Endothelial cell of hepatic sinusoid (primary cell): ENCODE data around the gene CAPN15.

Experiments
- in situ Hi-C: cut with HindIII; loops from 2 replicates; pipeline ENCODE4 v1.10.0; 2017; ENCODE audit warnings: low sequenced_read_pairs

Gene CAPN15

GRCh38 chr16:572865-573650 lies 45.5 kb downstream of the CAPN15 start:
- in situ Hi-C loops = no loop called here

DNA sequence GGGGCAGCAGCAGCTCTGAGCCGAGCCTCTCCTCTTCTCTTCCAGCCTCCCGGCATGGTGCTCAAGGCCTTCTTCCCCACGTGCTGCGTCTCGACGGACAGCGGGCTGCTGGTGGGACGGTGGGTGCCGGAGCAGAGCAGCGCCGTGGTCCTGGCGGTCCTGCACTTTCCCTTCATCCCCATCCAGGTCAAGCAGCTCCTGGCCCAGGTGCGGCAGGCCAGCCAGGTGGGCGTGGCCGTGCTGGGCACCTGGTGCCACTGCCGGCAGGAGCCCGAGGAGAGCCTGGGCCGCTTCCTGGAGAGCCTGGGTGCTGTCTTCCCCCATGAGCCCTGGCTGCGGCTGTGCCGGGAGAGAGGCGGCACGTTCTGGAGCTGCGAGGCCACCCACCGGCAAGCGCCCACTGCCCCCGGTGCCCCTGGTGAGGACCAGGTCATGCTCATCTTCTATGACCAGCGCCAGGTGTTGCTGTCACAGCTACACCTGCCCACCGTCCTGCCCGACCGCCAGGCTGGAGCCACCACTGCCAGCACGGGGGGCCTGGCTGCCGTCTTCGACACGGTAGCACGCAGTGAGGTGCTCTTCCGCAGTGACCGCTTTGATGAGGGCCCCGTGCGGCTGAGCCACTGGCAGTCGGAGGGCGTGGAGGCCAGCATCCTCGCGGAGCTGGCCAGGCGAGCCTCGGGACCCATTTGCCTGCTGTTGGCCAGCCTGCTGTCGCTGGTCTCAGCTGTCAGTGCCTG lies 46.7 kb downstream of the CAPN15 start:
- in situ Hi-C loops = no loop called here

DNA sequence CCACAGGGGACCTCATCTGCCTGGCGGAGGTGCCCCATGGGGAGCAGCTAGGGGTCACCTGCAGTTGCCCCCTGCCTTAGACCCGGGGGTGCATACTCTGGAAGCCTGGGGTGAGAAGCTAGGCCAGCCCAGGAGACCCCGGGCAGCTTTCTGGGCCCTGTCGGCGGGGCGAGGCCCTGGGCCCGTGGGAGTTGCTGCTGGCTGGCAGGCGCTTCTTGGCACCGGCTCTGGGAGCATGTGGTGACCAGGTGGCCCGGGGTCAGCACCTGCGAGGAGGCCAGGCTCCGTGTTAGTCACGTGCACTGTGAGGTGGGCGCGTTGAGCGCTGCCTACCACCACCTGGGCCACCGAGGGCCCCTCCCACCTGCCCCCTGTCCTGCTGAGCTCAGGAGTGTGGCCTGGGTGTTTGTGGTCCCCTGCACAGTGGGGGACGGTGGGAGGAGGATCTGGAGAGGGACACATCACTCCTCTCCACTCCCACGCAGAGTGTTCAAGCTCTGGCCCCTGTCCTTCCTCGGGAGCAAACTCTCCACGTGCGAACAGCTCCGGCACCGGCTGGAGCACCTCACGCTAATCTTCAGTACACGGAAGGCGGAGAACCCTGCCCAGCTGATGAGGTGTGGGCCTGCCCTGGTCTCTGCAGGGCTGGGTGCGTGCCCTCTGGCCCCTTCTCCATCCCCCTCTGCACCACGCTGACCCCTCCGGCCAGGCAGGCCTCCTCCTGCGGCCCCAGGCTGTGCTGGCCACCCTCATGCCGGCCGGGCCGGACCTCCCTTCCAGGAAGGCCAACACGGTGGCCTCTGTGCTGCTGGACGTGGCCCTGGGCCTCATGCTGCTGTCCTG lies 48.1 kb downstream of the CAPN15 start:
- in situ Hi-C loops = no loop called here

- in situ Hi-C loops = no loop called here
Measured at GRCh38 chr16:576197-576822, 48.8 kb downstream of the CAPN15 start.

DNA sequence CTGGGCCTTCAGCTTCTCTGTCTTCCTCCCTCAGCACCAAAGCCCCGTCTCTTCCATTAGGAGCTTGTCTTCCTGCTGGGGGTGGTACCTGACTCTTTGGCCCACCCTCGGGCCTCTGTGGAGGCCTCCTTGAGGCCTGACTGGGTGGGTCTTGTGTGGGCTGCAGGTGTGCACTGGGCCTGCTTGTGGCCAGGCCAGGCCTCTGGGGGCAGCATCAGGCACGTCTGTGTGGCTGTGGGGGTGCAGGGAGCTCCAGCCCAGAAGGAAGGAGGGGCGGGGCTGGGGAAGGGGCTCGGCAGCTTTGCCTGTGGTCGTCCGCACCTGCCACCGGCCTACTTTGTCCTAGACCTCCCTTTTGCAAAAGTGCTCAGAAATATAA lies 49.3 kb downstream of the CAPN15 start:
- in situ Hi-C loops = no loop called here

- in situ Hi-C loops = no loop called here
Measured at GRCh38 chr16:577796-578195, 50.3 kb downstream of the CAPN15 start.

GRCh38 chr16:578232-578869 lies 50.8 kb downstream of the CAPN15 start:
- in situ Hi-C loops = no loop called here

- in situ Hi-C loops = no loop called here
Measured at GRCh38 chr16:578870-579405, 51.4 kb downstream of the CAPN15 start.

DNA sequence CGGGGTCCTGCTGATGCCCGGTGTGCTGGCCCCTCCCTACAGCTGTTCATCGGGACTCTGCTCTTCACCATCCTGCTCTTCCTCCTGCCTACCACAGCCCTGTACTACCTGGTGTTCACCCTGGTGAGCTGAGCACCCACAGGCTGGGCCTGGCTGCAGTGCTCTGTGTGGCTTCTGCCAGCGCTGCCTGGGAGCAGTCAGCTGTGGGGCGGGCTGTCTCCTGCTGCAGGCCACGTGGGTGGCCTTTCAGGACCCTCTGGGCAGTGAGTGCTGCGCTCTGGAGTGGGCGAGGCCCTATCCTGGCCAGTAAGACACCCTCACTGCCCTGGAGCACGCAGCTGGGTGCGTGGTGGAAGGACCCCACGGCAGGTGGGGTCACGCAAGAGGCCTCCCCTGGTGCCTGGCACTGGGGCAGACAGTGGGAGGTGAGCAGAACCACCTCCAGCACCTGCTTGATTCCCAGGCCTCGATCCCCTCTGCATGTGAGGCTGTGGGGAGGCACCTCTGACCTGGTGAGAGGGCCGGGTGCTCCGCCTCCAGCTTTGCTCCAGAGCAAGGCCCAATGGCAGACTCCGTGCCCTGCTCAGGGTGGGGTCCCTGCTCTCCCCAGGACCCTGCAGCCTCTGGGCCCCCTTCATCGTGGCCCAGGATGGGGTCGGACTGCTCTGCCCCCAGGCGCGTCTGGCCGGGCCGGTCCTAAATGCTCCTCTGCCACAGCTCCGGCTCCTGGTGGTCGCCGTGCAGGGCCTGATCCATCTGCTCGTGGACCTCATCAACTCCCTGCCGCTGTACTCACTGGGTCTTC lies 52.8 kb downstream of the CAPN15 start:
- in situ Hi-C loops = no loop called here

DNA sequence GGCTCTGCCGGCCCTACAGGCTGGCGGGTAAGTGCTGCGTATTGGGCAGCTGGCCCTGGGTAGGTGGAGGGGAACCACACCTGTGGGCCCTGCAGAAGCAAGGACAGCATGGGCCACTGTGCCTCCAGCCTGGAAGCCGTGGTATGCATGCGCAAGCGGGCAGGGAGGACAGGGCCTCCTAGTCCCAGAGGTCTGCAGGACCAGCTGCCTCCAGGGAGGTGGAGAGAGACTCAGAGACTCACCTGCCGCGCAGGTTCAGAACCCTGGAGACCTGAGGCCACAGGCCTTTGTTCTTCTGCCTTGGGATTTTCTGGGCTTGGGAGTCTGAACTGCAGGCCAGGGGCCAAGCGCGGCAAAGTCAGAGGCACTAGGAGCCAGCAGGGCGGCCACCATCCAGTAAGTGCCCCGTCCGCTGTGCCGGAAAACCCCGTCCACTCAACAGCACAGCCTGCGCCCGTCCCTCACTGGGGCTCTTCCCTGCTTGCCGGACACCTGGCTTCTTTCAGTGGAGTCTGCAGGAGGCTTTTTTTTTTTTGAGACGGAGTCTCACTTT lies 53.5 kb downstream of the CAPN15 start:
- in situ Hi-C loops = no loop called here

- in situ Hi-C loops = no loop called here
Measured at GRCh38 chr16:582218-582613, 54.7 kb downstream of the CAPN15 start.

DNA sequence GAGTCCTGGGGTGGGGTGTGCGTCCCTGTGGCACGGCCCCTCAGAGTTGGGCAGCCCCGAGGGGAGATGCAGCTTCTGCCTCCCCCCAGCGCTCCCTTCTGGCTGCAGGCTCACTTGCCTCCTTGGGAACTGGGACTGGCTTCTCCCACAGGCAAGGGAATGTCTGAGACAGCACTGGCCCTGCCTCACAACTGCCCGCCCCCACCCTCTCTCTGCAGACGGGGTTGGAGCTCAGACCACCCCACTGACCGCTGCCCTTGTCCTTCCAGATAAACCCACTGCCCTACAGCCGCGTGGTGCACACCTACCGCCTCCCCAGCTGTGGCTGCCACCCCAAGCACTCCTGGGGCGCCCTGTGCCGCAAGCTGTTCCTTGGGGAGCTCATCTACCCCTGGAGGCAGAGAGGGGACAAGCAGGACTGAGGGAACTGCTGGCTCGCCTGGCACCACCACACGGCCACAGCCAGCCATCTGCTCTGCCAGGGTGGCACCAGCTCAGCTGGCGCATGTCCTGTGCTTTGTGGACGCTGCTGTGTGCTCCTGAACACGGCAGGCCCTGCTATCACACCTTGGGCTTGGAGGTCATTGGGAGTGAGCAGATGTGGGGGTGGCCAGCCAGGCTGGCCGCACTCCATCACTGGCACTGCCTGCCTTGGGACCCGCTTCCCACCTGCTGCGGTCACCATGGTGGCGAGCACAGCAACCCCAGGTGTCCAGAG lies 55.3 kb downstream of the CAPN15 start:
- in situ Hi-C loops = no loop called here

- in situ Hi-C loops = no loop called here
Measured at GRCh38 chr16:583470-583814, 55.9 kb downstream of the CAPN15 start.

DNA sequence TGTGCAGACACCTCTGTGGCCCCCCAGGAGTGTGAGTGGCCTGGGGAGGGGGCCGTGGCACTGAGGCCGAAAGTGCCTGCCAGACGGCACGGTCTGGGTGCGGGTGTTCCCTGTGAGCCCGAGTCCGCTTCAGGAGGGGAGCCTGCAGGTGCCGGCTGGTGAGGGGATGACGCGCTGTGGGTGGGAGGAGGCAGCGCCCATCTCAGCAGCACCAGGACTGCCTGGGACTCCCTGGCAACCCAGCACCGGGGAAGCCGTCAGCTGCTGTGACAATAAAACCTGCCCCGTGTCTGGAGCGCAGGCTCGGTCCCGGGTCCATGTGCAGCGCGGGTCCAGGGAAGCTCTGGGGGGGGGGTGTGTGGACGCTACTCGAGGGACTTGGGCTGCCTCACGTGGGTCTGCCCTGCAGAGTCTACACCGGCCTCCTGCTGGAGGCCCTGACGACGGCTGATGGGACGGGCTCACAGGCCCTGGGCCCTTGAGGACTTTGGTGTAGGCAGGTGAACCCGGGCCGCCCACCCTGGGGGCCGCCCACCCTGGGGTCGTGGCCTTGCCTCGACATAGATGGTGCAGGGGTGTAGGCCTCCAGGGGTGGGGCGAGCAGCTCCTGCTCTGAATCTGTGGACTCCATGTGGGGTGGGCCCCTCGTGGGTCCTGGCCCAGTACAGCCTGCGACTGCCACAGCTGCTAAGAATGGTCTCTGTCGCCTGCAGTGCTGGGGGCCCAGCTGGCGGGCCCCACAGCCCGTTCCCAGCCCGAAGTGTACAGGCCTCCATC lies 56.5 kb downstream of the CAPN15 start:
- in situ Hi-C loops = no loop called here

- in situ Hi-C loops = no loop called here
Measured at GRCh38 chr16:585351-585750, 57.8 kb downstream of the CAPN15 start.

DNA sequence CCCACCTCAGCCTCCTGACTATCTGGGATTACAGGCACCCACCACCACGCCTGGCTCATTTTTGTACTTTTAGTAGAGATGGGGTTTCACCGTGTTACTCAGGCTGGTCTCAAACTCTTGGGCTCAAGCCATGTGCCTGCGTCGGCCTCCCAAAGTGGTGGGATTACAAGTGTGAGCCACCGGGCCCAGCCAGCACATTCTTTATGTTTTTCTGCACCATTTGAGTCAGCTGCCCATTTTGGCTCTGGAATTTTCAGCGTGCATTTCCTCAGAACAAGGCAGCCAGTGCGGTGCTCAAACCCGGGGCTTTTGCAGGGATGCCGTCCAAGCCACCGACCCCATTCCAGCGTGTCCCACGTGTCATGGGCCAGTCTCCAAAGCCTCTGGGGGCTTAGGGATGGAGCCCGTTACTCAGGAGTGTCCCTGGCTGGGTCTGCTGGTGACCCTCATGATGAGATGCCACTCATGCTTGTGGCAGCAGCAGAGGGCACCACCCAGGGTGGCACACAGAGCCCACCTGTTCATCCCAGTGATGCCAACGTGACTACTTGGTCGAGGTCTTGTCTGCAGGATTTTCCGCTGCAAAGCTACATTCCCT lies 58.6 kb downstream of the CAPN15 start:
- in situ Hi-C loops = no loop called here
